ENCODE results near the gene SBNO2.

DNA sequence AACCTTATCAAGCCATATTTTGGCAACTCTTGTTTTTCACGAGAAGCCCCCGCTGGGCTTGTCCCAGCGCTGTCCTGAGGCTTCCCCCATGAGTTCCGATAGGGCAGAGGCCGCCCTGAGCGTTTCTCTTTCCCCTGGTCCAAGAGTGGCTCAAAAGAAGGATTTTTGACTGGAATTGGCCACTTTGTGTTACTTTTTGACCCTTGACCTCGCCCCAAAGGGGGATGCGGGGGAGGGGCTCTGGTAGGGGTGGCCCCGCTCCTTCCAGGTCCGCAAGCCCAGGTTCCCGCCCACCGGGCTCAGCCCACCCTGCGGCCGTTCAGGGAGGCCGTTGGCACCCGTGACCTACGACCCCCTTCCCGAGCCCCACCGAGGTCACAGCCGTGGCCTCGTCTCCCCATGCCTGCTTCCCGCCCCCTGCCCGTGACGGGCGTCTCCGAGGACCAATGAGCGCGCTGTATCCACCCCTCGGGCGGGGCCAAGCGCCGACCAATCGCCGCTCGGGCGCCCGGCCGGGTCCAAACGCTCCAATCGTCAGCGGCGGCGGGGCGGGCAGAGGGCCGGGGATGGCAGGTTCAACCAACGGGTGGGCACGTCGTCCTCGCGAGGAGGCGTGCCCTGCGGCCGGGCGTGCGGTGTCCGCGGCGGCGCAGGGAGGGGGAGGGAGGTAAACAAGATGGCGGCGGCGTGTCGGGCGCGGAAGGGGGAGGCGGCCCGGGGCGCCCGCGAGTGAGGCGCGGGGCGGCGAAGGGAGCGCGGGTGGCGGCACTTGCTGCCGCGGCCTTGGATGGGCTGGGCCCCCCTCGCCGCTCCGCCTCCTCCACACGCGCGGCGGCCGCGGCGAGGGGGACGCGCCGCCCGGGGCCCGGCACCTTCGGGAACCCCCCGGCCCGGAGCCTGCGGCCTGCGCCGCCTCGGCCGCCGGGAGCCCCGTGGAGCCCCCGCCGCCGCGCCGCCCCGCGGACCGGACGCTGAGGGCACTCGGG, 31.3 kb upstream of the SBNO2 start, which contains the start of gene STK11:
- TF ChIP-seq, protein P1, sequence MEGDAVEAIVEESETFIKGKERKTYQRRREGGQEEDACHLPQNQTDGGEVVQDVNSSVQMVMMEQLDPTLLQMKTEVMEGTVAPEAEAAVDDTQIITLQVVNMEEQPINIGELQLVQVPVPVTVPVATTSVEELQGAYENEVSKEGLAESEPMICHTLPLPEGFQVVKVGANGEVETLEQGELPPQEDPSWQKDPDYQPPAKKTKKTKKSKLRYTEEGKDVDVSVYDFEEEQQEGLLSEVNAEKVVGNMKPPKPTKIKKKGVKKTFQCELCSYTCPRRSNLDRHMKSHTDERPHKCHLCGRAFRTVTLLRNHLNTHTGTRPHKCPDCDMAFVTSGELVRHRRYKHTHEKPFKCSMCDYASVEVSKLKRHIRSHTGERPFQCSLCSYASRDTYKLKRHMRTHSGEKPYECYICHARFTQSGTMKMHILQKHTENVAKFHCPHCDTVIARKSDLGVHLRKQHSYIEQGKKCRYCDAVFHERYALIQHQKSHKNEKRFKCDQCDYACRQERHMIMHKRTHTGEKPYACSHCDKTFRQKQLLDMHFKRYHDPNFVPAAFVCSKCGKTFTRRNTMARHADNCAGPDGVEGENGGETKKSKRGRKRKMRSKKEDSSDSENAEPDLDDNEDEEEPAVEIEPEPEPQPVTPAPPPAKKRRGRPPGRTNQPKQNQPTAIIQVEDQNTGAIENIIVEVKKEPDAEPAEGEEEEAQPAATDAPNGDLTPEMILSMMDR (IDR thresholded peaks at IDR 0.05; ENCODE audit: low read length), result no peak
- TF ChIP-seq EZH2 (optimal IDR thresholded peaks at IDR 0.05; ENCODE audit: low read depth, low read length) (no peak), EZH2phosphoT487 (IDR thresholded peaks at IDR 0.05; ENCODE audit: low read length) (no peak)
